MCF 10A (cell line): ENCODE measurements around the gene YARS2. TPM values are rescaled to one million over a fixed set of nuclear protein-coding genes. Genes with fewer than 3 reads are reported as not detected.
A peak's percentile ranks its signal among the peaks of the same experiment; 100 is the strongest.

Source experiments
- BruUV-seq: library from RNA; stranded (reverse); fragments of 400-500 nt; replicated peaks from 2 replicates; lab custom pipeline; 2021; lab: Mats Ljungman, UMichigan
- CTCF ChIA-PET: fragments of 300-600 bp; sonication (Branson Sonifier 250); formaldehyde crosslinking; extraction: SDS; loops from one replicate; lab custom pipeline; 2021; ENCODE audit warnings: antibody characterized with exemption, inconsistent platforms; lab: Yijun Ruan, JAX
- POLR2A ChIA-PET: fragments of 300-600, 350-650 bp; sonication (Branson Sonifier 250); formaldehyde crosslinking; extraction: SDS; loops from one replicate; lab custom pipeline; 2020; ENCODE audit warnings: antibody characterized with exemption, inconsistent platforms; lab: Yijun Ruan, JAX
- DNase-seq: peaks from one replicate; pipeline ENCODE4 v3.0.0-alpha.2; 2018; ENCODE audit not compliant: unreplicated experiment
- H3K27ac Mint-ChIP-seq: one replicate; pipeline ENCODE4 v1.8.0; 2022; ENCODE audit warnings: mild to moderate bottlenecking, low read depth, mixed read lengths; ENCODE audit not compliant: unreplicated experiment
- H3K27me3 Mint-ChIP-seq: one replicate; pipeline ENCODE4 v1.8.0; 2022; ENCODE audit warnings: mixed read lengths; ENCODE audit not compliant: insufficient read depth, unreplicated experiment
- H3K36me3 Mint-ChIP-seq: one replicate; pipeline ENCODE4 v1.8.0; 2022; ENCODE audit warnings: mild to moderate bottlenecking, moderate library complexity, mixed read lengths; ENCODE audit not compliant: insufficient read depth, unreplicated experiment
- H3K4me1 Mint-ChIP-seq: one replicate; pipeline ENCODE4 v1.8.0; 2022; ENCODE audit warnings: mixed read lengths; ENCODE audit not compliant: insufficient read depth, unreplicated experiment
- H3K4me3 Mint-ChIP-seq: one replicate; pipeline ENCODE4 v1.8.0; 2022; ENCODE audit warnings: mild to moderate bottlenecking, moderate library complexity, mixed read lengths; ENCODE audit not compliant: unreplicated experiment
- H3K9me3 Mint-ChIP-seq: one replicate; pipeline ENCODE4 v1.8.0; 2022; ENCODE audit warnings: mixed read lengths; ENCODE audit not compliant: unreplicated experiment
- intact Hi-C: fragments of 100-400 bp; cut with micrococcal nuclease; formaldehyde crosslinking; loops from 2 replicates; pipeline ENCODE4 v1.14.1; 2022
- total RNA-seq: library from RNA; stranded (reverse); gene quantifications from 2 replicates; pipeline ENCODE4 v1.2.3, GENCODE V29; 2022
- TF ChIP-seq, protein P1 (sequence below): fragments of 200-600 bp; IDR thresholded peaks from one replicate; pipeline ENCODE4 v1.8.0; 2022; ENCODE audit warnings: antibody characterized with exemption, mild to moderate bottlenecking; ENCODE audit not compliant: unreplicated experiment

The YARS2 gene
- total RNA-seq, 1 experiment from 2014 or later: 27.2 TPM

- peak overlapping the region; percentile 86 for H3K4me3 Mint-ChIP-seq
- no peaks in the 10 kb centered on the region for H3K27me3 Mint-ChIP-seq
- ChIA-PET POLR2A (interaction anchor here (0.7 to 3.5 kb wide), 4 partner anchors 9 to 291 kb away, joined by 3 to 54 read pairs (median 15); partner anchors contain the start of gene PKP2), CTCF (interaction anchor here (1.5 to 5.7 kb wide), 5 partner anchors 9 to 1268 kb away, joined by 3 to 60 read pairs (median 21); partner anchors contain the start of gene ALG10)
- BruUV-seq: no TSS peak
- peaks cover 13% of the 10 kb centered on the region for H3K4me1 Mint-ChIP-seq
- peaks cover 49% of the 10 kb centered on the region for H3K36me3 Mint-ChIP-seq
- TF ChIP-seq, protein P1, sequence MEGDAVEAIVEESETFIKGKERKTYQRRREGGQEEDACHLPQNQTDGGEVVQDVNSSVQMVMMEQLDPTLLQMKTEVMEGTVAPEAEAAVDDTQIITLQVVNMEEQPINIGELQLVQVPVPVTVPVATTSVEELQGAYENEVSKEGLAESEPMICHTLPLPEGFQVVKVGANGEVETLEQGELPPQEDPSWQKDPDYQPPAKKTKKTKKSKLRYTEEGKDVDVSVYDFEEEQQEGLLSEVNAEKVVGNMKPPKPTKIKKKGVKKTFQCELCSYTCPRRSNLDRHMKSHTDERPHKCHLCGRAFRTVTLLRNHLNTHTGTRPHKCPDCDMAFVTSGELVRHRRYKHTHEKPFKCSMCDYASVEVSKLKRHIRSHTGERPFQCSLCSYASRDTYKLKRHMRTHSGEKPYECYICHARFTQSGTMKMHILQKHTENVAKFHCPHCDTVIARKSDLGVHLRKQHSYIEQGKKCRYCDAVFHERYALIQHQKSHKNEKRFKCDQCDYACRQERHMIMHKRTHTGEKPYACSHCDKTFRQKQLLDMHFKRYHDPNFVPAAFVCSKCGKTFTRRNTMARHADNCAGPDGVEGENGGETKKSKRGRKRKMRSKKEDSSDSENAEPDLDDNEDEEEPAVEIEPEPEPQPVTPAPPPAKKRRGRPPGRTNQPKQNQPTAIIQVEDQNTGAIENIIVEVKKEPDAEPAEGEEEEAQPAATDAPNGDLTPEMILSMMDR: no peak
- H3K27ac Mint-ChIP-seq: peak overlapping the region; percentile 90
- H3K9me3 Mint-ChIP-seq: no peaks in the 10 kb centered on the region
- intact Hi-C loops: loop anchor here (2.0 to 10.0 kb wide), 3 partner anchors 141 to 1099 kb away; partner anchors contain the start of gene ETFBKMT
- DNase-seq: no peak
Observed at GRCh38 chr12:32753605-32754004, 2.1 kb downstream of the YARS2 start.

- H3K36me3 Mint-ChIP-seq: peaks cover 88% of the 10 kb centered on the region
- no peak for DNase-seq
- BruUV-seq: no TSS peak
- CTCF ChIA-PET: interaction anchor here (3.5 kb wide), 1 partner anchor 12 kb away, joined by 21 read pairs; the partner anchor contains the start of gene YARS2
- no peaks in the 10 kb centered on the region for H3K27me3 Mint-ChIP-seq
- H3K9me3 Mint-ChIP-seq: no peaks in the 10 kb centered on the region
- H3K27ac Mint-ChIP-seq: no peak overlapping the region
- H3K4me1 Mint-ChIP-seq: no peaks in the 10 kb centered on the region
- intact Hi-C loops: no loop called here
- no peak overlapping the region for H3K4me3 Mint-ChIP-seq
- POLR2A ChIA-PET: interaction anchor here (4.8 kb wide), 1 partner anchor 12 kb away, joined by 23 read pairs; the partner anchor contains the start of gene YARS2
- TF ChIP-seq, protein P1: no peak
Observed at GRCh38 chr12:32743264-32743663, 12.4 kb downstream of the YARS2 start.

DNA sequence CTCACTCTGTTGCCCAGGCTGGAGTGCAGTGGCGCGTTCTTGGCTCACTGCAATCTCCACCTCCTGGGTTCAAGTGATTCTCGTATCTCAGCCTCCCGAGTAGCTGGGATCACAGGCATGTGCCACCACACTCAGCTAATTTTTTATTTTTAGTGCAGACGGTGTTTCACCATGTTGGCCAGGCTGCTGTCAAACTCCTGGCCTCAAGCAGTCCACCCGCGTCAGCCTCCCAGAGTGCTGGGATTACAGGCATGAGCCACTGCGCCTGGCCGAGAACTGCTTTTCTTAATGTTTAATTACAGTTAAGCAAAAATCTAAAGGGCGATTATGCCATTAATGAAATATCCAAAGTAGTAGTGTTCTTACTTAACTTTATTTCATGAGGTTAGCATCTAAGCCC lies 13.6 kb downstream of the YARS2 start:
- ChIA-PET POLR2A (interaction anchor here (0.6 to 0.8 kb wide), 2 partner anchors 20 to 464 kb away, joined by 4 read pairs; no protein-coding TSS in a partner anchor), CTCF (interaction anchor here (0.6 to 1.7 kb wide), 3 partner anchors 13 to 258 kb away, joined by 3 to 6 read pairs (median 4); partner anchors contain the start of gene YARS2)
- Mint-ChIP-seq H3K36me3 (peaks cover 85% of the 10 kb centered on the region), H3K27ac (no peak overlapping the region), H3K27me3 (no peaks in the 10 kb centered on the region), H3K4me1 (no peaks in the 10 kb centered on the region), H3K9me3 (no peaks in the 10 kb centered on the region), H3K4me3 (no peak overlapping the region)
- BruUV-seq: no TSS peak
- TF ChIP-seq, protein P1: no peak
- DNase-seq: no peak
- intact Hi-C loops: no loop called here

- Mint-ChIP-seq H3K4me3 (no peak overlapping the region), H3K27me3 (no peaks in the 10 kb centered on the region), H3K4me1 (no peaks in the 10 kb centered on the region), H3K9me3 (no peaks in the 10 kb centered on the region), H3K36me3 (peaks cover 87% of the 10 kb centered on the region), H3K27ac (no peak overlapping the region)
- ChIA-PET POLR2A (no interaction called here), CTCF (no interaction called here)
- intact Hi-C loops: no loop called here
- TF ChIP-seq, protein P1: no peak
- no TSS peak for BruUV-seq
- DNase-seq: no peak
Observed at GRCh38 chr12:32739279-32739678, 16.4 kb downstream of the YARS2 start.
